Measurements from ENCODE around the gene C11orf65.
"Not testable (repeated sequence)": the region's sequence is repeated elsewhere in the genome, so short reads cannot be mapped to it uniquely, and the experiment has no call there.

C11orf65 gene

DNA sequence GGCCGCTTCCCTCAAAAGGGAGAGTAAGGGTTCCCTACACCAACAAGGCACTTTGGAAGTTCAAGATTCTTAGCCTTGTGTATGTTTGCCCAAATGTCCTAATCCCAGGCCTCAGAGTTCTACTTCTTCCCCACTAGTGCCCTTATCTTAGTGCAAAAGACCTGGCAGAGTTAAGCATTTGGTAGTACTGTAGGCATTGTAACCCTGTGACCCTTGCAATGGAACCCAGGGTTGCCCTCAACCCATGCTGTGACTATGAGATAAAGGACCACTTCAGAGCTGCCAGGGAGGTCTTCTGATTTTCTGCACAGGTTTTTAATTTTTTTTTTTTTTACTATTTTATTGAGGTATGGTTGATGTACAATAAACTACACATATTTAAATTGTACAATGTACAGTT is 65.1 kb downstream of the C11orf65 start:
- no peak for DNase-seq (ENCODE audit: low read depth)
- no peak for TF ChIP-seq CTCF (IDR thresholded peaks at IDR 0.05; ENCODE audit: insufficient read depth, low read depth, low read length, missing control alignments)

GRCh38 chr11:108398439-108398838 is 68.9 kb downstream of the C11orf65 start:
- no peak for DNase-seq (ENCODE audit: low read depth)

More for the DNA sequence above, 65.1 kb downstream of the C11orf65 start:
- no peak overlapping the region for H3K4me3 ChIP-seq (ENCODE audit: low read depth, low read length)

DNA sequence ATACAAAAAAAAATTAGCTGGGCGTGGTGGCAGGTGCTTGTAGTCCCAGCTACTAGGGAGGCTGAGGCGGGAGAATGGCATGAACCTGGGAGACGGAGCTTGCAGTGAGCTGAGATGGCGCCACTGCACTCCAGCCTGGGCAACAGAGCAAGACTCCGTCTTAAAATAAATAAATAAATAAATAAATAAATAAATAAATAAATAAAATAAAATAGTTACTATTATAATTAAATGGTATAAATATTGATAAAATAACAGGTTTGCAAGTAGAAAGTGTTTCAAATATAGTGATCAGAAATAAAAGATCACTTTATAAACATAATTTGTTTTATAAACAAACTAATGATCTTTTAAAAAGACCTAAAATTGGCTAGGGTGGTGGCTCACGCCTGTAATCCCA is 70.7 kb downstream of the C11orf65 start:
- DNase-seq (ENCODE audit: low read depth); H3K4me3 ChIP-seq (ENCODE audit: low read depth, low read length): not testable (repeated sequence)

More at GRCh38 chr11:108398439-108398838, 68.9 kb downstream of the C11orf65 start:
- TF ChIP-seq CTCF (IDR thresholded peaks at IDR 0.05; ENCODE audit: insufficient read depth, low read depth, low read length, missing control alignments), result no peak
- no peak overlapping the region for H3K4me3 ChIP-seq (ENCODE audit: low read depth, low read length)

DNA sequence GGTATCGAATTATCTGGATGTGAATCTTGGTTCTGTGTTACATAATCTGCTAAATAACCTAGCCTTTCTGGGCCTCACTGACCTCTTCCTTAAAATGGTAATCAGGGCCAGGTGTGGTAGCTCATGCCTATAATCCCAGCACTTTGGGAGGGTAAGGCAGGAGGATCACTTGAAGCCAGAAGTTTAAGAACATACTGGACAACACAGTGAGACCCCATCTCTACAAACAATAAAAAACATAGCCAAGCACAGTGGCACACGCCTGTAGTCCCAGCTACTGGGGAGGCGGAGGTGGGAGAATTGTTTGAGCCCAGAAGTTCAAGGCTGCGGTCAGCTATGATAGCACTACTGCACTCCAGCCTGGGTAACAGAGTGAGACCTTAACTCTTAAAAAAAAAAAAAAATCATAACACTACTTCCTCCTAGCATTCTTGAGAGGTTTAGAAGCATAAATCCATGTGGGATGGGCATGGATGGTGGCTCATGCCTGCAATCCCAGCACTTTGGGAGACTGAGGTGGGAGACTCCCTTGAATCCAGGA is 72.5 kb downstream of the C11orf65 start:
- DNase-seq (ENCODE audit: low read depth), result no peak
- TF ChIP-seq CTCF (IDR thresholded peaks at IDR 0.05; ENCODE audit: insufficient read depth, low read depth, low read length, missing control alignments), result no peak
- H3K4me3 ChIP-seq (ENCODE audit: low read depth, low read length), result no peak overlapping the region

- TF ChIP-seq CTCF (IDR thresholded peaks at IDR 0.05; ENCODE audit: insufficient read depth, low read depth, low read length, missing control alignments), result no peak
- DNase-seq (ENCODE audit: low read depth), result no peak
- no peak overlapping the region for H3K4me3 ChIP-seq (ENCODE audit: low read depth, low read length)
Observed at GRCh38 chr11:108393046-108393445, 74.3 kb downstream of the C11orf65 start.

GRCh38 chr11:108392353-108392752 is 75.0 kb downstream of the C11orf65 start:
- DNase-seq (ENCODE audit: low read depth), result no peak
- TF ChIP-seq CTCF (IDR thresholded peaks at IDR 0.05; ENCODE audit: insufficient read depth, low read depth, low read length, missing control alignments), result no peak

DNA sequence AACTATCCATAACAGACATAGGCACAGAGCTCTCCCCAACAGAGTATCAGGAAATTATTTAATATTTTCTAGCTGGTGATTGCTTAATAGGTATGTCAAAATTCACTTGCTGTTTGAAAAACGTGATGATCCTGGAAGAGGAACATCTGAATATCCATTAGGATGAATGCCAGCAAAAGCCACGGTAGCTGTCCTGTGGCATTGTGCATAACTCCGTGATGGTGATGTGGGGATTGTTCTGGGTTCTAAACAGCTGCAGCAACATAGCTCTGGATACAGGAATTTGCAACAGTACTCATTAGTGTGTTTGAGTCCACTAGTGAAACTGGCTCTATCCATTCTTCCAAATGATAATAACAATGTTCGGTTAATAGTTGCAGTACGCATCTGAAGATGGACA is 78.8 kb downstream of the C11orf65 start:
- H3K4me3 ChIP-seq (ENCODE audit: low read depth, low read length), result no peak overlapping the region
- TF ChIP-seq CTCF (IDR thresholded peaks at IDR 0.05; ENCODE audit: insufficient read depth, low read depth, low read length, missing control alignments), result no peak
- no peak for DNase-seq (ENCODE audit: low read depth)

More at GRCh38 chr11:108392353-108392752, 75.0 kb downstream of the C11orf65 start:
- H3K4me3 ChIP-seq (ENCODE audit: low read depth, low read length), result no peak overlapping the region

DNA sequence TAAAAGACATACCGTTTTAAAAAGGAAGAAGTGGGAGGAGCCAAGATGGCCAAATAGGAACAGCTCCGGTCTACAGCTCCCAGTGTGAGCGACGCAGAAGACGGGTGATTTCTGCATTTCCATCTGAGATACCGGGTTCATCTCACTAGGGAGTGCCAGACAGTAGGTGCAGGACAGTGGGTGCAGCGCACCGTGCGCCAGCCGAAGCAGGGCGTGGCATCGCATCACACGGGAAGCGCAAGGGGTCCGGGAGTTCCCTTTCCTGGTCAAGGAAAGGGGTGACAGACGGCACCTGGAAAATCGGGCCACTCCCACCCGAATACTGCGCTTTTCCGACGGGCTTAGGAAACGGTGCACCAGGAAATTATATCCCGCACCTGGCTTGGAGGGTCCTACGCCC is 93.8 kb downstream of the C11orf65 start:
- H3K4me3 ChIP-seq (ENCODE audit: low read depth, low read length); DNase-seq (ENCODE audit: low read depth): not testable (repeated sequence)
